KMS-11 (cell line): Measurements from ENCODE around the gene THAP12.

Experiments
- H2AFZ ChIP-seq: fragments of 200-600 bp; sonication (generic); 2 replicates; pipeline ENCODE4 v1.6.1; 2016; ENCODE audit warnings: antibody characterized with exemption, mixed run types, low read depth
- H3K27ac ChIP-seq: fragments of 200-600 bp; sonication (generic); 2 replicates; pipeline ENCODE4 v1.6.1; 2016; ENCODE audit warnings: mild to moderate bottlenecking, mixed run types
- H3K27me3 ChIP-seq: fragments of 200-600 bp; sonication (generic); 2 replicates; pipeline ENCODE4 v1.6.1; 2017; ENCODE audit warnings: mild to moderate bottlenecking, low read depth, mixed run types, moderate library complexity; ENCODE audit not compliant: insufficient read depth
- H3K36me3 ChIP-seq: fragments of 200-600 bp; sonication (generic); 2 replicates; pipeline ENCODE4 v1.6.1; 2017; ENCODE audit warnings: mild to moderate bottlenecking, mixed run types; ENCODE audit not compliant: insufficient read depth
- H3K4me1 ChIP-seq: fragments of 200-600 bp; sonication (generic); 2 replicates; pipeline ENCODE4 v1.6.1; 2016; ENCODE audit warnings: mild to moderate bottlenecking, low read depth, mixed run types; ENCODE audit not compliant: poor library complexity, severe bottlenecking
- H3K4me2 ChIP-seq: fragments of 200-600 bp; sonication (generic); 2 replicates; pipeline ENCODE4 v1.7.0; 2016; ENCODE audit warnings: mild to moderate bottlenecking, mixed run types
- H3K4me3 ChIP-seq: fragments of 200-600 bp; sonication (generic); IDR thresholded peaks from 2 replicates; pipeline ENCODE4 v1.6.1; 2017; ENCODE audit warnings: low read depth, low read length, mixed read lengths; ENCODE audit not compliant: insufficient read depth
- H3K79me2 ChIP-seq: fragments of 200-600 bp; sonication (generic); 2 replicates; pipeline ENCODE4 v1.6.1; 2016; ENCODE audit warnings: low read depth, mixed run types; ENCODE audit not compliant: insufficient read depth
- H3K9ac ChIP-seq: fragments of 200-600 bp; sonication (generic); 2 replicates; pipeline ENCODE4 v1.6.1; 2016; ENCODE audit warnings: mild to moderate bottlenecking, mixed run types
- H4K20me1 ChIP-seq: fragments of 200-600 bp; sonication (generic); 2 replicates; pipeline ENCODE4 v1.6.1; 2016; ENCODE audit warnings: mild to moderate bottlenecking, mixed run types; ENCODE audit not compliant: insufficient read depth
- CTCF ChIP-seq: fragments of 200-600 bp; sonication (generic); conservative IDR thresholded peaks from 2 replicates; pipeline ENCODE4 v1.6.1; 2017; ENCODE audit warnings: low read depth, mild to moderate bottlenecking, antibody characterized with exemption, low read length, moderate library complexity, mixed read lengths

The THAP12 gene

GRCh38 chr11:76388408-76388807, 7.5 kb upstream of the THAP12 start:
- Histone ChIP-seq H3K36me3 (no peaks in the 10 kb centered on the region), H3K27ac (no peak overlapping the region), H3K4me1 (peaks cover 10% of the 10 kb centered on the region), H4K20me1 (no peaks in the 10 kb centered on the region), H3K9ac (no peak overlapping the region), H3K79me2 (no peaks in the 10 kb centered on the region), H3K4me2 (no peak overlapping the region), H3K4me3 (no peak overlapping the region), H3K27me3 (no peaks in the 10 kb centered on the region), H2AFZ (no peak overlapping the region)
- TF ChIP-seq CTCF, result no peak

GRCh38 chr11:76385903-76386302, 5.0 kb upstream of the THAP12 start:
- no peak for TF ChIP-seq CTCF
- no peaks in the 10 kb centered on the region for H4K20me1 ChIP-seq
- peaks cover 24% of the 10 kb centered on the region for H3K4me1 ChIP-seq
- no peaks in the 10 kb centered on the region for H3K27me3 ChIP-seq
- no peaks in the 10 kb centered on the region; the same call in 1 of the 2 replicates for H3K79me2 ChIP-seq
- no peak overlapping the region for H3K4me2 ChIP-seq
- no peak overlapping the region for H2AFZ ChIP-seq
- H3K27ac ChIP-seq, result no peak overlapping the region
- no peaks in the 10 kb centered on the region for H3K36me3 ChIP-seq
- H3K4me3 ChIP-seq, result no peak overlapping the region
- H3K9ac ChIP-seq, result no peak overlapping the region

- H3K4me3 ChIP-seq, result no peak overlapping the region
- no peak overlapping the region for H2AFZ ChIP-seq
- no peaks in the 10 kb centered on the region for H3K36me3 ChIP-seq
- H3K27ac ChIP-seq, result no peak overlapping the region
- TF ChIP-seq CTCF, result no peak
- peak overlapping the region; percentile 99 for H3K4me2 ChIP-seq
- H3K79me2 ChIP-seq, result peaks cover 34% of the 10 kb centered on the region
- H3K4me1 ChIP-seq, result peaks cover 41% of the 10 kb centered on the region
- H3K9ac ChIP-seq, result no peak overlapping the region; the same call in 1 of the 2 replicates
- peaks cover 9% of the 10 kb centered on the region; the same call in 1 of the 2 replicates for H4K20me1 ChIP-seq
- no peaks in the 10 kb centered on the region for H3K27me3 ChIP-seq
Observed at GRCh38 chr11:76382209-76382608, 1.3 kb upstream of the THAP12 start.

GRCh38 chr11:76380159-76380976, 564 bp downstream of the THAP12 start:
- peaks cover 44% of the 10 kb centered on the region for H3K4me1 ChIP-seq
- peak overlapping the region; percentile 84 for H3K4me2 ChIP-seq
- H3K27ac ChIP-seq, result peak overlapping the region; percentile 69
- H2AFZ ChIP-seq, result peak overlapping the region; percentile 70
- H3K9ac ChIP-seq, result peak overlapping the region; percentile 94
- no peaks in the 10 kb centered on the region for H3K36me3 ChIP-seq
- no peak for TF ChIP-seq CTCF
- no peaks in the 10 kb centered on the region for H3K27me3 ChIP-seq
- H4K20me1 ChIP-seq, result peaks cover 11% of the 10 kb centered on the region
- peak overlapping the region; percentile 46 for H3K4me3 ChIP-seq
- H3K79me2 ChIP-seq, result peaks cover 52% of the 10 kb centered on the region
